SK-N-MC (cell line): Measurements from ENCODE around the gene RYR3.

Experiments used
- EZH2 ChIP-seq: fragments of 200-600 bp; sonication (generic); IDR thresholded peaks from one replicate; pipeline ENCODE4 v1.6.1; 2017; ENCODE audit warnings: antibody characterized with exemption
- FOXP2 ChIP-seq: optimal IDR thresholded peaks from 2 replicates; pipeline ENCODE3; 2011; ENCODE audit warnings: mild to moderate bottlenecking, moderate library complexity; ENCODE audit not compliant: insufficient read depth; ENCODE audit errors: extremely low read length, control extremely low read depth
- POLR2AphosphoS5 ChIP-seq: IDR thresholded peaks from 2 replicates; pipeline ENCODE4 v1.6.1; 2012; ENCODE audit warnings: mild to moderate bottlenecking, low read depth, low read length, borderline replicate concordance

DNA sequence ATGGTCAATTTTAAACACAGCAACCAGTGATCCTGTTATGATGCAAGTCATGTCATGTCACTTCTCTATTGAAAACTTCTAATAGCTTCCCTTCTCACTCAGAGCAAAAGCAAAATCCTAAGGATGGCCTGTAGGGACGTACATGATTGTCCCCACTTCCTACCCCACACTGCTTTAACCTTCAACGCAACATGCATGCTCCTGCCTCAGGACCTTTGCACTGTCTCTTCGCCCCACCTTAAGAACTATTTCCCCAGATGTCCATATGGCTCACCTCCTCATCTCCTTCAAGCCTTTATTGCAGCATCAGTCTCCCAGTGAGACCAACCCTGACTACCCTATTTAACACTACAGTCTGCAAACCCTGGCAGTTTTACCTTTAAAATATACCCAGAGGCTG is 443.5 kb downstream of the RYR3 start:
- no peak for TF ChIP-seq POLR2AphosphoS5
- TF ChIP-seq EZH2 = no peak
- no peak for TF ChIP-seq FOXP2
